HUES48 (cell line): ENCODE measurements around the gene CCDC6.
"Not testable (repeated sequence)": the region's sequence is repeated elsewhere in the genome, so short reads cannot be mapped to it uniquely, and the experiment has no call there.

ENCODE experiments used
- H3K27ac ChIP-seq: one replicate; pipeline ENCODE4 v1.7.0; 2013; ENCODE audit warnings: low read depth, low read length, inconsistent platforms
- H3K27me3 ChIP-seq: 2 replicates; pipeline ENCODE4 v1.6.1; 2013; ENCODE audit warnings: mild to moderate bottlenecking, low read length; ENCODE audit not compliant: control insufficient read depth, insufficient read depth
- H3K36me3 ChIP-seq: 2 replicates; pipeline ENCODE4 v1.6.1; 2013; ENCODE audit warnings: low read length; ENCODE audit not compliant: control insufficient read depth, insufficient read depth
- H3K4me1 ChIP-seq: 2 replicates; pipeline ENCODE4 v1.6.1; 2013; ENCODE audit warnings: mild to moderate bottlenecking, low read length; ENCODE audit not compliant: control insufficient read depth, insufficient read depth
- H3K4me3 ChIP-seq: 2 replicates; pipeline ENCODE4 v1.5.1; 2013; ENCODE audit warnings: mild to moderate bottlenecking, low read depth, low read length
- H3K9ac ChIP-seq: 2 replicates; pipeline ENCODE4 v1.6.1; 2013; ENCODE audit warnings: mild to moderate bottlenecking, low read depth, low read length, moderate library complexity
- H3K9me3 ChIP-seq: 2 replicates; pipeline ENCODE4 v1.6.1; 2013; ENCODE audit warnings: low read length; ENCODE audit not compliant: control insufficient read depth, insufficient read depth

The CCDC6 gene

DNA sequence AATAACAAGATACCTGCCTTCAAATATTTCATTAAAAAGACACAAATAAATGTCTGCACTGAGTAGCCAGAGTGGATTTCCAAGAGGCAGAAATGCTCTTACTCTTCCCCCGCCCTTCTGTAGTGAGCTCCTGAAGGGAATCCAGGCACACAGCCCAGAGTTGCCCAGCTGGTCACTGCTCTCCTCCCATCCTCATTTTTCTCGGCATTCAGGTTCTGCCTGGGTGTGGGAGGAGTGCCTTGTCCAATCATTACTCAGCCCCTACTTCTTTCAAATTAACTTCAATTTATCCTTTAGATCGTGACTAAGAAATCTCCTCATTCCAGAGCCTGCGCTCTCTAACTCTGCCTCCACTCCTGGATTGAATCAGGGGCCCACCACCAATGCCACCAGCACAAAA is 12.2 kb downstream of the CCDC6 start:
- H3K9me3 ChIP-seq: no peaks in the 10 kb centered on the region
- no peak overlapping the region for H3K27ac ChIP-seq
- no peak overlapping the region for H3K4me3 ChIP-seq
- no peaks in the 10 kb centered on the region for H3K27me3 ChIP-seq
- peaks cover 13% of the 10 kb centered on the region for H3K36me3 ChIP-seq
- peaks cover 27% of the 10 kb centered on the region for H3K4me1 ChIP-seq
- no peak overlapping the region for H3K9ac ChIP-seq

DNA sequence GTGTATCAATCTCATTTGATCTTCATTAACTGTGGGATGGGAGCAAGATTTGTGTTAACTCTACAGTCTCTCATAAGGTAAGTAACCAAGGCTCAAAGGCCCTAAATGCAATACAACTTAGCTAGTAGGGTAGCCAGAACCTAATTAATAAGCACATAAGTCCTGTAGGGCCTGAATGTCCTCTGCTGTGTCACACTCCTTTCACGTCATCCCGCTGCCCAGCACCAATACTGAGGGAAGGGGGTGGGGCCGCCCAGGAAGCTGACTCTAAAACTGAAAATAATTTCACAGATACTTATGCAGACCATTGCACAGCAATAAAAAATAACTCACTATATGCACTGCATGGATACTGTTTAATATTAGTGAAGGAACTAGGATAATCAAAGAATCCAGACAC is 13.7 kb downstream of the CCDC6 start:
- Histone ChIP-seq H3K27me3 (no peaks in the 10 kb centered on the region), H3K27ac (no peak overlapping the region), H3K9me3 (no peaks in the 10 kb centered on the region)

DNA sequence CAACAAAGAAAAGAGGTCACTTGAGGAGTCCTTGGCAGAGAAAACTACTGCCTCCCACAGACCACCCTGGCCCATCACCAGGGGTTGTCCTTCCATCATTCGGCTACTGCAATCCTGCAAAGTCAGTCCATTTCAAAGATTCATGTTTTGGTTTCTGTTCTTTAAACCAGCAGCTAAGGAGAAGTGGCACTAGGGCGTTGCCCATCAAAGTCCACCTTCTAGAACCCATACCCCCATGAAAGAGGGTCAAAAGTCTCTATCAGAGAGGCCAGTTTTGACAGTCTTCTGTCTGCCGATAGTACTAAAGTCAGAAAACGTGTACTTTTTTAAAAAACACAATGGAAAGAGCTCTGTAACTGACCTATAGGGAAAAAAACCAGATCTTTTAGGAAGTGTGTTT is 14.4 kb downstream of the CCDC6 start:
- Histone ChIP-seq H3K27ac (no peak overlapping the region), H3K4me3 (no peak overlapping the region), H3K27me3 (no peaks in the 10 kb centered on the region), H3K4me1 (peaks cover 27% of the 10 kb centered on the region), H3K9me3 (no peaks in the 10 kb centered on the region), H3K36me3 (peaks cover 13% of the 10 kb centered on the region), H3K9ac (no peak overlapping the region)

More for the DNA sequence above, 13.7 kb downstream of the CCDC6 start:
- Histone ChIP-seq H3K9ac (no peak overlapping the region), H3K4me3 (no peak overlapping the region), H3K36me3 (peaks cover 13% of the 10 kb centered on the region), H3K4me1 (peaks cover 26% of the 10 kb centered on the region)

DNA sequence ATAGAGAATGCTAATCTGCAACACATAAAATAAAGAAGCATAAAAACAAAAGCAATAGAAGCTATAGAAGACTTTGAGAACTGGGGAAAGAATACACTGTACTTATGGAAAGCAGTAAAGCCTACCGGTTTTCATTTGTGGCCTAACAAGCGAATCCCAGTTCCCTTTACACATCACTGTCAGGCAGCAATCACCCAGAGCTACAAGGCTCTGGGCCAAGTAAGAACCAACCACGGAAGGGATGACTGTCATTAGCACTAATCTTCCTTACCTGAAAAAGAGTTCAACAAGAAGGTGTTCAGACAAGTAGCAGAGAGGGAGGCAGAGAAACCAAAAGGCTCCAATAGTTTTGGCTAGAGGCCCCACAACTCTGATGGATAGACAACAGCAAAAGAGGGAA is 15.0 kb downstream of the CCDC6 start:
- Histone ChIP-seq H3K27me3 (no peaks in the 10 kb centered on the region), H3K9ac (no peak overlapping the region), H3K4me3 (no peak overlapping the region), H3K4me1 (peaks cover 32% of the 10 kb centered on the region), H3K9me3 (no peaks in the 10 kb centered on the region), H3K36me3 (peaks cover 13% of the 10 kb centered on the region), H3K27ac (no peak overlapping the region)

DNA sequence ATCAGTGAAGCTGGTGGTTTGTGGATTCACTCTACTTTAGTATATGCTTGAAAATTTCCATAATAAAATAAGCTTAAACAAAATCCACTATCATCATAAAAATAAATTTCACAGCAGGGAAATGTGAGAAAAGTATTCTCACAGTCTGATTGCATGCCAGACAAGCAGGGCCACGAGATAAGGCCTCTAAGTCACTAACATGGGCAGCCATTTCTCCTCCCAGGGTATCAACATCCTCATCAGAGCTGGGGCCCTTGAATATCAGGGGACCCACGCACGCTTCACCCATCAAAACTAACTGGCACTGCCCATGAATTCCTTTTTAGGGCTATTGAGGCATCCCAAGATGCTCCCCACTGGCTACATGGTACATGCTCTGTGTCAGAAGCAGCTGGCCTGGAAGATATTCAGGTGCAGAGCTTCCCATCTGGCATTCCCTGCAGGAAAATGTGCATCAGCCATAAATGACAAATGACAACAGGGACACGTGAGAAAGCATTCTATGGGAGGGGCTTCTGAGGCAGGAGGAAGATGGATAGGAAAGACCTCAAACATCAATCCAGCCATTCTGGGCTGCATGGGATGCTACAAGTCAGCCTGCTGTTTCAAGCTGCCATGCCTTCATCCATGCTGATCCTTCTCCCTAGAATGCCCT is 17.4 kb downstream of the CCDC6 start:
- H3K4me1 ChIP-seq: peaks cover 38% of the 10 kb centered on the region
- peaks cover 13% of the 10 kb centered on the region for H3K36me3 ChIP-seq
- H3K27ac ChIP-seq: no peak overlapping the region
- H3K9me3 ChIP-seq: no peaks in the 10 kb centered on the region
- no peak overlapping the region for H3K4me3 ChIP-seq
- H3K27me3 ChIP-seq: no peaks in the 10 kb centered on the region
- no peak overlapping the region for H3K9ac ChIP-seq

DNA sequence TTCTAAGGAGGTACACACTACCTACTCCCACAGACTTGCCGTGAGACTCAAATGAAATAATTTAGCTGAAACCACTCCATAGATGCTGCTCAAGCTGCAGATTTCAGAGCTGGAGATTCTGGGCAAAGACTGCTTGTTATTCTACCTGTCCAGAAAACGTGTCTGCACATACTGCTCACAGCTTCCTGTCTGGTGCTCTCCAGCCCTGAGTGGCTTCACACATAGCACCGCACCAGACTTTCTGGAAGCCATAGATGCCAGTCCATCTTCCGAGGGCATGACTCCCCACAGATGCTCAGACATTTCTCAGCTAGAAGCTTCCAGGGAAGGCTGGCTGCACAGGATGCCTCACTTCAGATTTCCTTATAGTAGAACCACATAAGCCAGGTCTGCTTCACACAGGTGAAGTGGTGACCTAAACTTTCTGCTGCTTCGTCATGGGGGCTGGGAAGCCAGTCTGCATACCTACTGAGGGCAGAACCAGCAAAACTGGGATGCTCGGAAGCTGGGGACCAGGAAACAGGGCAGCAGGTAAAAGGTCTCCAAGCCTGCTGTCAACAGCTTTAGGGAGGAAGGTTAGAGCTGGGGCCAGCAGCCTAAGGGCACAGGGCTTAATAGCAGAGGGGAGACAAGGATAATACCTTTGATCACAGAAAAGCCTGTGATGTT is 18.2 kb downstream of the CCDC6 start:
- Histone ChIP-seq H3K4me3 (no peak overlapping the region), H3K4me1 (peaks cover 31% of the 10 kb centered on the region), H3K27ac (no peak overlapping the region)

DNA sequence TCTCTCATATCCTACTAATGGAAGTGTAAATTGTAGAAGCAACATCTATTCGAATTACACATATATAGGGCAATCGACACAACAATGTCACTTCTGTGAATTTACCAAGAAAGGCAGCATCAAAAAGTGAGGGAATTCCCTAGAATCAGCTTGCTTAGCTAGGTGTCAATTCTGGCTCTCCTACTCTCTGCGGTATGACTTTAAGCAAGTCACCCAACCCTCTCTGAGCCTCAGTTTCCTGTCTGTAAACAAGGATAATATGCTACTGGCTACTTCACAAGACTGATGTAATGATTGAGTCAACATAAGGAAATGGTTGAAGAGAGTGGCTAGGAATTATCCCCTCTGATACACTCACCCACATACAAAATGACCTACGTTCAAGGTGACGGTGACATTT is 19.4 kb downstream of the CCDC6 start:
- Histone ChIP-seq H3K4me3 (no peak overlapping the region), H3K9me3 (no peaks in the 10 kb centered on the region), H3K27ac (no peak overlapping the region), H3K9ac (no peak overlapping the region), H3K27me3 (no peaks in the 10 kb centered on the region), H3K4me1 (peaks cover 23% of the 10 kb centered on the region; the same call in 1 of the 2 replicates), H3K36me3 (peaks cover 13% of the 10 kb centered on the region)

More for the DNA sequence above, 18.2 kb downstream of the CCDC6 start:
- Histone ChIP-seq H3K9ac (no peak overlapping the region), H3K9me3 (no peaks in the 10 kb centered on the region), H3K27me3 (no peaks in the 10 kb centered on the region), H3K36me3 (peaks cover 13% of the 10 kb centered on the region)

DNA sequence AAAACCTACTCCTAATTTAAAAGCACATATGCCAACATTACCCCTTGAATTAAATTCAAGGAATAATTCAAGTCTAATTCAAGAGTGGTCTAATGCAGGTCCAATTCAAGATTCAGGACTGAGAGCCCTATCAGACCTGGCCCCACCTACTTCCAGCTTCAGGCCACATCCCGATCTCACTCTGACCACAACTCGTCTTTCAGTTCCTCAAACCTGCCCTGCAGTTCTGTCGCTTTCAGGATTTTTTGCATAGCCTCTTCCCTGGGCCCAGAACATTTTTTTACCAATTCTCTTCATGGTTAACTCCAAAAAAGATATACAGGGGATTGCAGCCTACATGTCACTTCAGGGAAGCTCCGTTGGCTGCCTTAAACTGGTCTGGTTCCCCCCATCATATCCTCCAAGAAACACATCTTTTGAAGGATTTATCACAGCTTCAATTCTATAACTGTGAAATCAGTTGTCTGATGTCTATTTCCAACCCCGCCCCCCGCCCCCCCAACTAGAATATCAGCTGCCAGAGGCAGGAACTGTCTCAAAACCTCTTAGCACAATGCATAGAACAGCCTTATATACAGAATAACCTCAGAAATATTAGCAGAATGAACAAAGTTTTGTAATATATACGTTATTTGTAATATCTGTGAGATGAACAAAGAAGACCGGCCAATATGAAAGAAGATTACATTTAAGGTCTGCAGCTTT is 20.8 kb downstream of the CCDC6 start:
- H3K4me1 ChIP-seq: peaks cover 33% of the 10 kb centered on the region; the same call in 1 of the 2 replicates
- H3K36me3 ChIP-seq: peaks cover 7% of the 10 kb centered on the region

DNA sequence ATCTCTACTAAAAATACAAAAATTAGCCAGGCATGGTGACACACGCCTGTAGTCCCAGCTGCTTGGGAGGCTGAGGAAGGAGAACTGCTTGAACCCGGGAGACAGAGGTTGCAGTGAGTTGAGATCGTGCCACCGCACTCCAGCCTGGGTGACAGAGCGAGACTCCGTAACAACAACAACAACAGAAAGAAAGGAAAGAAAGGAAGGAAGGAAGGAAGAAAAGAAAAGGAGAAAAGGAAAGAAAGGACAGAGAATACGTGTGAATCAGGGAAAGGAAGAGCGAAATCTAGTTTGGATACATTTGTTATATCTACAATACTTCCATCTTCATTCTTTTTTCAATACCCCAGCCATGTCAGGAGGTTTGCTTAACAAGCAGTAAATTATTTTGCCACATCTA is 21.5 kb downstream of the CCDC6 start:
- H3K27ac ChIP-seq, H3K9ac ChIP-seq, H3K36me3 ChIP-seq, H3K9me3 ChIP-seq, H3K4me3 ChIP-seq, H3K27me3 ChIP-seq: not testable (repeated sequence)
- H3K4me1 ChIP-seq: peaks cover 33% of the 10 kb centered on the region; the same call in 1 of the 2 replicates

More for the DNA sequence above, 20.8 kb downstream of the CCDC6 start:
- Histone ChIP-seq H3K27ac (no peak overlapping the region), H3K4me3 (no peak overlapping the region), H3K9me3 (no peaks in the 10 kb centered on the region), H3K9ac (no peak overlapping the region), H3K27me3 (no peaks in the 10 kb centered on the region)

DNA sequence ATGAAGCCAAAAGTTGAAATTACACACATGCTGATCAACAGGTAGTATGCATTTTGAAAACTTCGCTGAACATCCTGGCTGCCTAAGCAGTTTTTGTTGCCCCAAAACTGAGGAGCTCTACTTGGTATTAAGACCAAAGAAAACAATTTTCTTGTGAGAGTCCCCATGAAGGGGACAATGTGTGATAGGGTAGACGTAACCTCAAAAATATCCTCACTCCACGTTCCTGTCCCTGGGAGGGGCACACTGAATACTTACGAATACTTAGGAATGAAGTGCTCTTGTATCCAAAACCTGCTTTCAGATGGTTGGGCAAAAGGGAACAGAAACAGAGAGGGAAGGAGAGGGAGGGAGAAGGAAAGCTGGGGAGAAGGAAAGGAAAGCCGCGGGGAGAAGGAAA is 24.7 kb downstream of the CCDC6 start:
- H3K36me3 ChIP-seq: no peaks in the 10 kb centered on the region
- no peak overlapping the region for H3K9ac ChIP-seq
- H3K9me3 ChIP-seq: no peaks in the 10 kb centered on the region
- H3K27me3 ChIP-seq: no peaks in the 10 kb centered on the region
- H3K27ac ChIP-seq: no peak overlapping the region
- no peak overlapping the region for H3K4me3 ChIP-seq
- peaks cover 36% of the 10 kb centered on the region; the same call in 1 of the 2 replicates for H3K4me1 ChIP-seq

DNA sequence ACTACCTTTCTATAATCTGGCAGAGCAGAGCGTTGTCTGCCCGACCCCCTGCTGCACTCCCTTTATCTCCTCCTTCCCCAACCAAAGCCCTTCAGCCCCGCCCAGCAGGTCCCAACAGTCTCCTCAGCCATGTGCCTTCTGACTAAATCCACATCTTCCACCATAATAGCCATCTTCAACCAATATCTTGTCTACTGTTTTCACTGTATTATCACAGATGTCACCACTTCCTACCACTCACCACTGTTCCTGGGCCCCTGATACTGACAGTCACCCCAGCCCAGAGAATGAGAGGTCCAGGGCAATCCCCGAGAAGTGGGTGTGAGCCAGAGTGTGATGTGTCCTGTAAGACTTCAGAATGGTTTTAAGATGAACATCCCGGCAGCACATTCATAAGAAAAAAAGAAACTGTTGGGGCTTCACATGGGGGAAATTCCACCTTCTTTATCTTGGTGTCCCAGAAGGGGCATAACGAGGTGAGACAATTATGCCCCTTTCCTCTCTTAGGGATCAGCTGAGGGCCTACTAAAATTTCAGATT is 25.3 kb downstream of the CCDC6 start:
- Histone ChIP-seq H3K36me3 (no peaks in the 10 kb centered on the region), H3K27ac (no peak overlapping the region), H3K4me1 (peaks cover 31% of the 10 kb centered on the region; the same call in 1 of the 2 replicates), H3K27me3 (no peaks in the 10 kb centered on the region), H3K9ac (no peak overlapping the region), H3K4me3 (no peak overlapping the region), H3K9me3 (no peaks in the 10 kb centered on the region)
